Globus pallidus (tissue), 1 donor: ENCODE results near the gene PRSS27.

Source experiments
- DNase-seq: peaks from one replicate; pipeline ENCODE4 v3.0.0-alpha.2; 2015; ENCODE audit warnings: low spot score

The PRSS27 gene

DNA sequence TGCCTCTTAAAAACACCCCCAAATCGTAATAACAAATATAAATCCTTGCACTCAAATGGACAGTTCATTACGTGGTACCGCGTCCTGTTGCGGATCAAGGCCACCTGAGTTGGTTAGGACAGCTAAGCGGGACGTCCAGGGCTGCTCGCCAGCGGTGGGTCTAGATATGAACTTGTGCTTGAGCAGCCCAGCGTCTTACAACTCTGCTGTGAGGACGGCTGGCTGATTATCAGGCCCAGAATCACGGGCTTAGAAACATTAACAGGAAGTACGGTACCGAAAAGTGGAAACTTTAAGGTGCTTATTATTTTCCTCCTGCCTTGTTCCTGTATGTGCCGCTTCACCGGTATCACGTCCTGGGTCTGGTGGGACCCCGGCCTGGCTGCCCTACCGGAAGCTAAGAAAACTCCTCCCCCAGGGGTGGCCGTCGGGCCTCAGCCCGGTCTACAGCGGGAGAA is 31.6 kb upstream of the PRSS27 start:
- no peak for DNase-seq

DNA sequence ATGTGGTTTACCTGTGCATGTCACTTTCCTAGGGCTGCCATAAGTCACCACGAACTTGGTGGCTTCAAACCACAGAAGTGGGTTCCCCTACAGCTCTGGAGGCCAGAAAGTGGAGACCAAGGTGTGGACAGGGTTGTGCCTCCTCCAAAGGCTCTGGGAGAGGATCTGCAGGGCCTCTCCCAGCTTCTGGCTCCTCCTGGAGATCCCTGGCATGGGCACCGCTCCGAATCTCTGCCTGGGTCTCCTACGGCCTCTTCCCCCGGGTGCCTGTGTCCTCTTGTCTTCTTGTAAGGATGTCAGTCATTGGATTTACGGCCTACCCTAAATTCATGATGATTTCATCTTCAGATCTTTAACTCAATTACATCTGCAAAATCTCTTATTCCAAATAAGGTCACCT is 29.9 kb upstream of the PRSS27 start:
- no peak for DNase-seq

DNA sequence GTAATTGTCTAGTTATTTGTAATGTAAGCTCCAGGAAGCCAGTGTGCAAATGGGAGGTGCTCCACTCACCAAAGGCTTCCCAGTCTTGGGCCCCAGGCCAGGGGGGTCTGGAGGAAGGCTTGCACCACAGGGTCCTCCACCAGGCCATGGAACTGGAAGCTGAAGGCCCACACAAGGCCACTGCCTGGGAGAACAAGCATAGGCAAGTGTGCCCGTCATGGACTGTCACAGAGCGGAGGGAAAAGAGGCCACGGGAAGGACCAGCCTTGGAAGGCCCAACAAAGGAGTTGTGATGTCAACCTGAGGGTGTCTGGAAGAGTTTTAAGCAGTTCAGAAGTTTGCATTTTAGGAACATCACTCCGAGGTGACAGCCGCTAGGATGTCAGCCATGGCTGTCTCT is 29.5 kb upstream of the PRSS27 start:
- no peak for DNase-seq

DNA sequence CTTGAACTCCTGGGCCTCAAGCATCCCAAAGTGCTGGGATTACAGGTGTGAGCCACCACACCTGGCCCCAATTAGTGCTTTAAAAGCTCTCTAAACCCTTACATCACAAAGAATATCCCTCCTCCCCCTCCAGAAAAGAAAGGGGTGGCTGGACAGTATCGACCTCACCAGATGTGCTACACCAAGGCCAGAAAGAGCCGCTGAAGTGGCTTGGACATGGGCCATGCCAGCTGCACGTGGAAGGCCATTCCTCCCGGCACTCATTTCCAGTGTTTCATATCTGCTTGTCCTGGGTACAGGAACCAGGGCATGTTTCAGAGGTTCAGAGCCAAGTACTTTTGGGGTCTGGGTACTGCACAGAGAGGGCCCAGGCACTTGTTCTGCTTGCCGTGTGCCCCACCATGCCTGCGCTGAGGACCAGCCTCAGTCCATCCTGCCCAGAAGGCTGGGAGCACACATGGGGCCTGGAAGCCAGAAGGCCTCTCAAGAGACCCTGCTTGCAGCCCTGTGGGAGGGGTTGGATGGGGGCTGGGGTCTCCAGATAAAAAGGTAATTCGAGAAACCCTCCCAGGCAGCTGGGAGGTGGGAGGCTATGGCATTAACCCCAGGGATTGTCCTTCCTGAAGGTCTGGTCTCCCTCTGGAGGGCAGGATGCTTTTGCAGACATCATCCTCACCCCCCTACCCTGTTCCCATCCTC is 28.9 kb upstream of the PRSS27 start:
- no peak for DNase-seq

DNA sequence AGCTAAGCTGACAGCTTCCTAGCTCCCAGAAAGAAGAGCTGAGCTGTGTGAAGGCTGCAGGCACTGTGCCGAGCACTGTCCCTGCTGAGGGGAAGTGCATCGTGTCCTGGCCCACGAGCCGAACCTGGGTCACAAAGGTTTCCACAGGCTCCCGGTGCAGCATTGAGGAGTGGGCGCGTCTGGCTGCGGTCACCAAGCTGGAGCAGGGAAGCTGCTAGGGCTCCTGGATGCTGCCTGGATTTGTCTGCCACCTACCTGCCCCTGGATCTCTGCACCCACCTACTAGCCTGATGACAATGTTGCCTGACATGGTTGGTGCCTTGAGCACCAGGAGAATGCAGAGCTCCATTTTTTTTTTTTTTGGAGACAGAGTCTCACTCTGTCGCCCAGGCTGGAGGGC is 25.9 kb upstream of the PRSS27 start:
- no peak for DNase-seq

DNA sequence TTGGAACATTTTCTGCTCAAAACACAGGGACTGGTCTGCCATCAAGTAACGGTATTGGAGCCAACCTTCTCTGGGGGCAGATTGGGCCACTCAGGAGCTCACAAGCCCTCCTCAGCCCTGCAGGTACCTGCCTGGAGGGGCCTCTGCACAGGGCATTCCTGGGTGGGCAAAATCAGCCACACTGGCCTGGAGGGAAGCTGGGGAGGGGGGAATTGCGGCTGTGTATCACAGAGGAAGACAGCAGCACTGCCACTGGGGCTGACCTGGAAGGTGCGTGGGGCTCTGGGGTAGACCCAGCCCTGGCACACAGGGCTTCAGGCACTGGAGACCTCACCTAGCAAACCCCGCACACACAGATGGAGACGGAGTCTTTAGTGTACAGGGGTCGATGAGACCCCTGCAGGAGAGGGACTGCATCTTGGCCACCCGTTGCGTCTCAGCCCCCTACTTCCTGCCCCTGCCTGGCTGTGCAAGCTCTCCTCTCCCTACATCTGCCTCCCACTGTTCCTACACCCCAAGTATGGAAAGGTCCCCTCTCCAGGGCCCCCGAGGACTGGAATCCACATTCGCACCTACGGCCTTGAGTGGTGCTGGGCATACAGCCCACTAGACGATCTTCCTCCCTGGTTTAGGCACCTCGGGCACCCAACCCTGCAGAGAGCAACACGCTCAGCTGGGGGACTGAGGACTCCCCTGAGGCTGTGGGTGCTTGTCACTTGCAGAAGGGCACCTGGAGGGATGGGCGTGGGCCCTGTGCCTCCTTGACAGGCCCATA is 25.3 kb upstream of the PRSS27 start:
- no peak for DNase-seq

DNA sequence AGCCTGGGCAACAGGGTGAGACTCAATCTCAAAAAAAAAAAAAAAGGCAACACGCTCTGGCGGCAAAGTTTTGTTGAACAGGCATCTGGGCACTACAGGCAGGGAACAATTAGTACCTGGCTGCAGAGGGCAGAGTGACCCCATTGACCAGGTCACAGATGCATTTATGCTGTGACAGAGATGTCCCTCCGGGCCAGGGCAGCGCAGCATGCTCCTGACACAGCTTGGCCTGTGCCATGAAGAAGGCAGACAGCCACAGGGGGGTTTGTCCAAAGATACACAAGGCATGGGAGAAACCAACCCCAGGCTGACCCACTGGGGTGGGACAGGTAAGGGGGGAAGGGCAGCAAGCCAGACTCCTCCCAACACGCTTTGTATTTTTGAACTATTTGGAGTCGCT is 24.7 kb upstream of the PRSS27 start:
- no peak for DNase-seq

DNA sequence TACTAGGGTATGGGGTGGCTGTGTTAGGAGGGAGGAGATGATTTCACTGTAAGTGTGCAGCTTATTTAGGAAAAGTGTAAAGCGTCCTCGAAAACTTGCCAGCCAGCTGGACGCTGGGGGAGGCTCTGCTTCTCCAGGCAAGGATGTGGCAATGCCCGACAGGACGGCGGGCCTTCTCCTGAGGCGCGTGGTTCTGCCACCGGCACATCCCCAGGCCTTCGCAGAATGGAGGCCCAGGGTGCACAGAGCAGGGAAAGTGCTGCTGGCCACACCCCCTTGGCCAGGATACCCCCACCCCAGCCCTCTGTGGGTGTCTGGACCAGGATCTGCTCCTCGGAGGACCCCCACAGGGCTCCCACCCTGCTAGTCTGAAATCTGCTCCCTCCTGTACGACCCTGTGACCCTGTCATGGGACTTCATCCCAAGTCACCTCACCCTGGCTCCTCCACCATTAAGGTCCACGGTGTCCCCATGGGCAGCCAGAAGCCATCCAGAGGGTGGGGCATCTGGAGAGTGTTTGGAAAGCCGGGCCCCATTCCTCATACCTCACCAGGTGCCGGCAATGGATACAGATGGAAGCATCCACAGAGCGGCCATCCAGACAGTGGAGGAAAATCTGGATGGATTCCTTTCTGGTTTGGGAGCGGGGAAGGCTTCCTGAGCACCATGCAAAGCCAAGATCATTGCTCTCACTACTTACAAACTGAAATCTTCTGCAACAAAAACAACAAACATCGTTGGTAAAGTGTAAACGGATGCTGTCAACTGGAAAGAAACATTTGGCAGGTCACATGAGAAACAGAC is 23.2 kb upstream of the PRSS27 start:
- no peak for DNase-seq

DNA sequence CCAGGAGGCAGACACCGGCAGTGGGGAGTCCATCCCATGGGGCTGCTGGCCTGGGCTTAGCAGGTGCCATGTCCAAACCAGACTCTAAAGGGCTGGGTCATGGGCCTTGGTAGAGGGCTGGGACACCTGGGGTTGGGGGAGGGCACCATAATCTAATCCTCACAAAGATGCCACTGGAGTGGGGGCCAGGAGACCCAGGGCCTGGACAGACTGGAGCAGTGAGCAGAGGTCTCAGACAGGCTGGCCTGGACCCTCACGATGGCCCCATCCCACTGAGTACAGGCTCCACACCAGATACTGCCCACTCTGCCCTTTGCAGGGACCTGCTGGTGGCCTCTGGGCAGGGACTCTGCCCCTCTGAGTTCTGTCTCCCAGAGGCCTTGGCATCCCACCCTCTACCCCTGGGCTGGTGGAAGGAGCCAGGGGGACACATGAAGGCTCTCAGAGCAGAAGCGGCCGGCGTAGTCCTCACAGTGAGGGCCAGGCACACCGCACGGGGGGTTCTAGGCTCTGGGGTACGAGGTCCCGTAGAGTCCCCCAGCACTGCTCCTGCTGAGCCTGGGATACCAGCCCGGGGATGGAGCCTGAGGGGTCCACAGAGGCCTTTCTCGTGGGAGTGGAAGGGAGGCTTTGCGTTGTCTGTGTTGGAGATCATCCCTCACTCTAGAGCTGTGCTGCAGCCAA is 22.4 kb upstream of the PRSS27 start:
- DNase-seq: no peak

DNA sequence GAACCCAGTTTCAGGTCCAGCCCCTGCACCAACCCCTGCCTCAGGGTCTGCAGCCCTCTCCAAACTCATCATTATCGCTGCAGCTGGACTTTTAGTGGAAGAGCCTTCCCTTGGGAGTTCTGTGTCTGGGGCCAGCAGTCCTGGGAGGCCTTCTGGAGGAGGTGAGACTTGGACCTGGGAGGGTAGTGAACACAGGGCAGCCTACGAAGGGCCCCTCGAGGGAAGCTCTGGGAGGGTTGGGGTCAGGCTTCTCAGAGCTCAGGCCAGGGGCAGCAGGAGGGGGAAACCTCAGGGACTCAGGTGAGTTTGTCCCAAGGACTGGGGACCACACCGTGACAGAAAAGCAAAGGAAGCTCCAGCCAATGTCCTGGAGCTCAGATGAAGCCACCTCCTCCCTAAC is 21.1 kb upstream of the PRSS27 start:
- no peak for DNase-seq

DNA sequence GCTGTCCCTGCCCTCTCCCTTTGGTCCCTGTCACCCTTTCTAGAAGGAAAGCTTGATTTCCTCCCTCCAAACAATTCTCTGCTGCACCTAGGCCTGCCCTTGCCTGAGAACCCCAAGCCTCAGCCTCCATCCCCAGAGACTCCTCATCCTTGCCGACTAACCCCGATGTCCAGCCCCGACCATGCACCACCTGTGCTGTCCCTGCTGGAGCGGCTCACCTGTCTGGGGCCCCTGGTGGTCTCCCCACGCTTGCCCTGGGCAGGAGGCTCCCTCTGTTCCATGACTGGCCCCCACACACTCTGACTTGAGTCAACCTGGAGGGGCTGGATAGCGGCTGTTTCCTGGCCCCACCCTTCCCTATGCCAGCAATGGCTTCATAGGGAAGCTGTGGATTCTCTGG is 20.5 kb upstream of the PRSS27 start:
- DNase-seq: no peak

DNA sequence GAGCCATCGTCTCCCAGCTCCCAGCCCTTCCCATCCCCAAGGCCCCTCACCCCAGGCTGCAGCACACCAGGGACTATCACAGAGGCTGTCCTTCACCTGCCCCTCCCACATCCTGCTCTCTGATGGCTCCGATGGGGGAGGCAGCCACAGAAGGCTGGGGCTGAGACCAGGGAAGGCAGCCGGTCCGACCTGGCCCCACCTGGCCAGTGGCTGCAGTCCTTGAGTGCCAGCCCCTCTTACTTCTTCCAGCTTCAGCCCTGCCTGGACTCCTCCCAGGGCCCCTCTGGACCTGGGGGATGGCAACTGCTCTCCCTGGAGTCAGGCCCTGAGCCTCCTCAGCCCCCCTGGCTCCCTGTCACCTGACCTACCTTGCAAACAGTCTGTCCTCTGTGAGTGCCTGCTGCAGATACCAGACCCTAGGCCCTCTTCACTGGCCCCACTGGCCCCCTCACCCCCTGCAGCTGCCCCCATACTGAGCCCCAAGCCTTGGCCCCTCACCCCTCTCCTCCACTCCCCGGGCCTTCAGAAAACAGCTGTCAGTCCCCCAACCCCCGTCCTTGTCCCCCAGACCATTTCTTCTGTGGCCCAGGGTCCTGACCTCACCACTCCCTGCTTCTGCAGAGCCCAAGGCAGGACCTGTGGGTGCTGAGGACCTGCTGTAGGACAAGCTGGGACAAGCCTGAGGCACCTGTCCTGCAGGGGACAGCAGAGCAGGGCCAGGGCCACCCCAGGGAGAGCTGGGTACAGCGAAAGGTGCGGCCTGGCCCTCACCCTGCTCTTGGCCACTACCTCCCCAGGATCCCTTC is 19.8 kb upstream of the PRSS27 start:
- DNase-seq: no peak

DNA sequence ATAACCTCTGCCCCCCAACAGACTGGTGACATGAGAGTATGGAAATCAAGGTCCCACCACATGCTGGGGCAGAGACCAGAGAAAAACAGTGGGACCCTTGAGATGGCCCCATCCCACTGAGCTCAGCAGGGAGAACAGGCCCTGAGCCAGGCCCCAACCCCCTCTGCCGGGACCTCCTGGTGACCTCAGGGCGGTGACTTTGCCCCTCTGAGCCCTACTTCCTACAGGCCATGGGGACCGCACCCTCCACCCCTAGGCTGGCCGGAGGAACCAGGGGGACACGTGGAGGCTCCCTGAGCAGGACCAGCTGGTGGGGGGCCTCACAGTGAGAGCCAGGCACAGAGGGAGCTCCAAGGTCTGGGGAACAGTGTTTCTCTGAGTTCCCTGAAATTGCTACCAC is 18.6 kb upstream of the PRSS27 start:
- no peak for DNase-seq

DNA sequence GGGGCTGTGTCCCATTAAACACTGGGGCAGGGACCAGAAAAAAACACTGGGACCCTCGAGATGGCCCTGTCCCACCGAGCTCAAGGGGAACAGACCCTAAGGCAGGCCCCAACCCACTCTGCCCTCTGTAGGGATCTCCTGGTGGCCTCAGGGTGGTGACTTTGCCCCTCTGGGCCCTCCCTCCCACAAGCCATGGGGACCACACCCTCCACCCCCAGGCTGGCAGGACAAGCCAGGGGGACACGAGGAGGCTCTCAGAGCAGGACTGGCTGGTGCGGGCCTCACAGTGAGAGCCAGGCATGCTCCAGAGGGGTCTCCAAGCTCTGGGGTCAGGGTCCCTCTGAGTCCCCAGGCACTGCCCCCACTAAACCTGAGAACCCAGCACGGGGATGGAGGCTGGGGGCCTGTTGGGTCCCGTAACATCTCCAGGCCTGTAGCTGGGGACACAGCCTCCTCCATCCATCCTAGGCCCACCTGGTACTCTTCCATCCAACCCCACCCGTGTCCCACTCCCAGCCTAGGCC is 17.9 kb upstream of the PRSS27 start:
- DNase-seq: no peak

DNA sequence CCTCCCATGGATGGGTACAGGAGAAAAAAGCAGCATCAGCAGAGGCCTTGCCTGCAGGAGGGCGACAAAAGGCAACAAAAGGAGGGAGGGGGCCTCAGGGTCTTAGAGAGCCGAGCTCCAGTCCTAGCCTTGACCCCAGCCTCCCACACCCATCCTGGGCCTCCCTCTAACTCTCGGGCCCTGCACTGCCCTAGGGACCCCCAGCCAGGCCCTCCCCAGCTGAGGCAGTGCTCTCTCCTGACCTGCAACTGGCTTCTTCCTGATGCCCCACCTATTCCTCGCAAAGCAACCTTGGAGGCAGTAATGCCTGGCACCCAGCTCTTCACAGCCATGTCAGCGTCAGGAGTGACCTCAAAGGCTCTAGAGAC is 17.2 kb upstream of the PRSS27 start:
- no peak for DNase-seq

DNA sequence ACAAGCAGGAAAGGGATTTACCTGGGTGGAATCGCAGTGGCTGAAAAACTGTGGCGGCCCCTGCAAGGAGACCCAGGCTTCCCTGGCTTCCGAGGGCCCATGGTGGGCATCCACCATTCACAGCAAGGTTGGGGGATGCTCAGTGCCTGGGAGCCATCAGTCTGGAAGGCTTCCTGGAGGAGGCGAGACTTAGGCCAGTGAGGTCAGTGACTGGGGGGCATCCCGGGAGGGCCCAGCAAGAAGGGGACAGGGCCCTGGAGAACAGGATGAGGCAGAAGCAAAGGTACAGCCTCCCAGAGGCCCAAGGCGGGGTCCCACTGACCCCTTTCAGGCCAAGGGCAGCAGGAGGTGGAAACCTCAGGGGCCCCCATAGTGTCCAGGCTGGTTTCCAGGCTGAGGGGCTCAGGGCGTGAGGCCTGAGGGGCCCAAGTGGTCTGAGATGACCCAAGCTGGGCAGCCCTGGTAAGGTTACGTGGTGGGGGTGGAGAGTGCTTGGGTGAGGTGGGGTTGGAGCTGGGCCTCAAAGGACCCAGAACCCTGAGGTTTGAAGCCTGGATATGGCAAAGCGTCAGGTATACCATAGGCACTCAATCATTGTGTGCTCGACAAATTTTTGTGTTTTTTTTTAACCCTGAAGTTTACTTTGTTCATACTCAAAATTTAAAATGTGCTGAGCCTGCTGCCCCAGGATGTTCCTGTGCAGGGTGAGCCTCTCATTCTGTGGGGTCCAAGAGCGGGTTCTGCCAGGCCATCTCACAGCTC is 16.6 kb upstream of the PRSS27 start:
- no peak for DNase-seq

DNA sequence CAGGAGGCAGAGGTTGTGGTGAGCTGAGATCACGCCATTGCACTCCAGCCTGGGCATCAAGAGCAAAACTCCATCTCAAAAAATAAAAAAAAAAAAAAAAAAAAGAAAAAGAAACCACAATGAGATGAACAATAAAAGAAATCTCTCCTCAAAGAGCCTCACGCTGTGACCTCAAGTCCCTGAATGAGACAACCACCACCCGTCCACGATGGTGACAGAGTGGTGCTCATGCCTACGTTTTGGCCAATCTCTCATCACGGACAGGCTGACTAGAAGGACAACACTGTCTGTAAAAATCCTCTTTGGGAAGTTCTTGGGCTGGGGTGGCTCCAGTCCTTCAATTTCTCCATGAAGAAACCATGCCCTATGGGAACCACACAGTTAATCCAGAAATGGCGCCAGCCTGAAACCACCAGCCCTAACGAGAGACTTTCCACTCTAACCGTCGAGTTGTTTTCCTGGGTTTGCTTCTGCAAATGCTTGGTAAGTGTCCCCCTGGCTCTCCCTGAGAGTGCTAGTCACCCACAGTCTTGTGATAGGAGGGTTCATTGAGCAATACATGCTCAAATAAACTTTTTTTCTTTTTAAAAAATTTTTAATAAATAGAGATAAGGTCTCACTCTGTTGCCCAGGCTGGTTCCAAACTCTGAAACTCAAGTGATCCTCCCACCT is 15.0 kb upstream of the PRSS27 start:
- DNase-seq: no peak

DNA sequence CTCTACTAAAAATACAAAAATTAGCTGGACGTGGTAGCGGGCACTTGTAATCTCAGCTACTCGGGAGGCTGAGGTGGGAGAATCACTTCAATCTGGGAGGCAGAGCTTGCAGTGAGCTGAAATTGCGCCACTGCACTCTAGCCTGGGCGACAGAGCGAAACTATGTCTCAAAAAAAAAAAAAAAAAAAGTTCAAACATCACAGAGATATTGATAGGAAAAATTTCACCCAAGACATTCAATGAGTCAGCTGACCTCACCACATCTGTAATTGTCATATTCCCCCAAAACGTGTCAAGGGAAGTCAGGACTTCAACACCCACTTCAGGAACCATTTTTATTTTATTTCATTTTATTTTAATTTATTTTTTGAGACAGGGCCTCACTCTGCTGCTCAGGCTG is 8.0 kb upstream of the PRSS27 start:
- DNase-seq: no peak

DNA sequence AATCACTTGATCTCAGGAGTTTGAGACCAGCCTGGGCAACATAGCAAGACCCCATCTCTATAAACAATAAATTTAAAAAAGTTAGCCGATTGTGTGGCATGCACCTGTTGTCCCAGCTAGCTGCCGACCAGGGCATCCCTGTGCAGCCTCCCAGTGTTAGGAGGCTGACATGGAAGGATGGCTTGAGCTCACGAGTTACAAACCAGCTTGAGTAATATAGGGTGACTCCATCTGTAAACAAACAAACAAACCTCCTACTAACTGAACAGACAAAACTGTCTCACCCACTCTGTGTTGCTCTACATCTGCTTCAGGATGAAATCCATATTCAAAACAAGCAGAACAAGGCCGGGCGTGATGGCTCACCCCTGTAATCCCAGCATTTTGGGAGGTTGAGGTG is 6.9 kb upstream of the PRSS27 start:
- no peak for DNase-seq

DNA sequence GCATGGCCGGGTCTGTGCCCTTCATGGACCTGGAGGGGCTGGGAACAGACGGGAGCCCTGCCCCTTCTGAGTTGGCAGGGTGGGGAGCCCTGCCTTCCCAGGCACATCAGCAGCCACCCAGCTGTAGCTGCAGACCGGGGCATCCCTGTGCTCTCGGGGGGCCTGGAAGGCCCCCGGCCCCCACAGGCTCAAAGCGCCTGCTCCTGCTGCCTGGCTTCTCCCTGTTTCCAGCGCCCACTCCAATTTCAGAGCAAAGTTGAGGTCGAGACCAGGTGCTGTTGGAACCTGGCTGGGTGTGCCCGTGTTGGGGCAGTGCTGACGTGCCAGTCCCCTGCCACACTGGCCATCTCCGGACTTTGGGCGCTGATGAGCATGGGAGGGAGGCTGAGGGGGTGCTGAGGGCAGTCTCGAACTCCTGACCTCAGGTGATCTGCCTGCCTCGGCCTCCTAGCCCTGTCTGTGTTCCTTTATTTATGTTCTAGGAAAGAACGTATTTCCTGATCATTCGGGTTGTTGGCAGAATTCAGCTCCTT is 4.9 kb upstream of the PRSS27 start:
- DNase-seq: no peak
